GM23248 (cell line): Measurements from ENCODE around the gene CENPA. TPM values are rescaled to one million over a fixed set of nuclear protein-coding genes. Genes with fewer than 3 reads are reported as not detected.

ENCODE experiments used
- DNase-seq: peaks from one replicate; pipeline ENCODE4 v3.0.0-alpha.2; 2015
- H2AFZ ChIP-seq: fragments of 200-600 bp; sonication (generic); 2 replicates; pipeline ENCODE4 v1.6.1; 2016; ENCODE audit warnings: antibody characterized with exemption
- H3F3A ChIP-seq: fragments of 200-600 bp; sonication (generic); 2 replicates; pipeline ENCODE4 v1.6.1; 2016; ENCODE audit warnings: mild to moderate bottlenecking, antibody characterized with exemption, mixed run types; ENCODE audit not compliant: insufficient read depth
- H3K27ac ChIP-seq: fragments of 200-600 bp; sonication (generic); 2 replicates; pipeline ENCODE4 v1.5.1; 2016; ENCODE audit warnings: mild to moderate bottlenecking
- H3K27me3 ChIP-seq: fragments of 200-600 bp; sonication (generic); replicated peaks from 2 replicates; pipeline ENCODE4 v1.6.1; 2016; ENCODE audit warnings: mild to moderate bottlenecking; ENCODE audit not compliant: insufficient read depth
- H3K36me3 ChIP-seq: fragments of 200-600 bp; sonication (generic); 2 replicates; pipeline ENCODE4 v1.6.1; 2016; ENCODE audit warnings: low read depth, mild to moderate bottlenecking
- H3K4me1 ChIP-seq: fragments of 200-600 bp; sonication (generic); 2 replicates; pipeline ENCODE4 v1.6.1; 2016; ENCODE audit warnings: mild to moderate bottlenecking; ENCODE audit not compliant: insufficient read depth
- H3K4me2 ChIP-seq: fragments of 200-600 bp; sonication (generic); one replicate; pipeline ENCODE4 v1.6.1; 2016; ENCODE audit warnings: mild to moderate bottlenecking; ENCODE audit not compliant: unreplicated experiment
- H3K4me3 ChIP-seq: fragments of 200-600 bp; sonication (generic); 2 replicates; pipeline ENCODE4 v1.5.1; 2016; ENCODE audit warnings: mild to moderate bottlenecking
- H3K79me2 ChIP-seq: fragments of 200-600 bp; sonication (generic); 2 replicates; pipeline ENCODE4 v1.6.1; 2016; ENCODE audit warnings: mild to moderate bottlenecking; ENCODE audit not compliant: insufficient read depth
- H3K9ac ChIP-seq: fragments of 200-600 bp; sonication (generic); 2 replicates; pipeline ENCODE4 v1.6.1; 2016; ENCODE audit warnings: mild to moderate bottlenecking
- H3K9me2 ChIP-seq: fragments of 200-600 bp; sonication (generic); 2 replicates; pipeline ENCODE4 v1.6.1; 2016; ENCODE audit warnings: mixed run types, mild to moderate bottlenecking, moderate library complexity; ENCODE audit not compliant: insufficient read depth
- H3K9me3 ChIP-seq: fragments of 200-600 bp; sonication (generic); one replicate; pipeline ENCODE4 v1.6.1; 2017; ENCODE audit warnings: low read depth
- H4K20me1 ChIP-seq: fragments of 200-600 bp; sonication (generic); 2 replicates; pipeline ENCODE4 v1.6.0; 2016; ENCODE audit not compliant: insufficient read depth
- EZH2 ChIP-seq: fragments of 200-600 bp; sonication (generic); IDR thresholded peaks from 2 replicates; pipeline ENCODE4 v1.6.1; 2018; ENCODE audit warnings: antibody characterized with exemption, mild to moderate bottlenecking; ENCODE audit not compliant: insufficient read depth, poor library complexity, severe bottlenecking
- EZH2phosphoT487 ChIP-seq: fragments of 200-600 bp; sonication (generic); IDR thresholded peaks from 2 replicates; pipeline ENCODE4 v1.6.1; 2018; ENCODE audit warnings: antibody characterized with exemption, moderate library complexity, mild to moderate bottlenecking, low read depth; ENCODE audit not compliant: insufficient read depth
- WGBS, 2 experiments: methylation state at CpG; one replicate each; pipeline ENCODE4 v1.1.6; 2015 to 2017; ENCODE audit warnings: low lambda C conversion rate in 2 of 2, low coverage in 1 of 2; ENCODE audit errors: missing lambda C conversion rate in 2 of 2; 5-methylcytosine and 5-hydroxymethylcytosine counted together
- in situ Hi-C: fragments of 300-500 bp; cut with MboI; formaldehyde crosslinking; loops from 2 replicates; pipeline ENCODE4 v1.15.0; 2020
- polyA plus RNA-seq: library from polyadenylated mRNA; unstranded; fragments of >200 nt; fragmentation: Nextera tagmentation; extraction: Ambion mirVana; gene quantifications from 2 replicates; pipeline ENCODE4 v1.2.1, GENCODE V29; 2016
- total RNA-seq: library from RNA; depleted of rRNA; stranded (reverse); fragments of >200 nt; shearing (Covaris generic); gene quantifications from 2 replicates; pipeline ENCODE4 v1.2.3, GENCODE V29; 2014

The CENPA gene
- total and polyA plus RNA-seq, 2 experiments from 2014 or later = 8.1 to 12.1 TPM

DNA sequence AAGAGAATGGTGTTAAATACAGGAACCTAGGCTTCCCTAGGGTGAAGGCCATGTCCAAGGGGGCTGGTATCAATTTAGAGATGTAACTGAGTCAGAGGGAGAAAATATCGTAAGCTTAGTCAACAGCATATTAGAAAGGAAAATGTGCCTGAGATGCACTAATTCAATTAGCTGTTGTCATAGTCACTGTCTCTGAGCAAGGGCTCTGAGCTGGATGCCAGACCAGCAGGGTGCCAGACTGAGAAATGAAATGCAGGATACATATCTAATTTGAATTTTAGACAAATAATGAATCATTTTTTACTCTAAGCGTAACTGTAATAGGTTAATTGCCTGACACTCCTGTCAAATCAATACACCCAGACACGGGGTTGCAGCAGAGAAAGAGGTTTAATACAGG, 33.2 kb upstream of the CENPA start:
- Histone ChIP-seq H3K4me3 (no peak overlapping the region), H3K9ac (no peak overlapping the region), H3K27me3 (no peaks in the 10 kb centered on the region), H3K79me2 (no peaks in the 10 kb centered on the region), H3F3A (peaks cover 7% of the 10 kb centered on the region), H4K20me1 (no peaks in the 10 kb centered on the region), H3K36me3 (no peaks in the 10 kb centered on the region), H2AFZ (no peak overlapping the region), H3K4me2 (no peak overlapping the region), H3K27ac (no peak overlapping the region), H3K9me2 (no peaks in the 10 kb centered on the region), H3K9me3 (no peaks in the 10 kb centered on the region), H3K4me1 (peaks cover 20% of the 10 kb centered on the region)
- in situ Hi-C loops = no loop called here
- peak; percentile 77 for DNase-seq
- no peak for TF ChIP-seq EZH2phosphoT487
- TF ChIP-seq EZH2 = no peak
- 11 to 13% methylated on average over 3 of the region's 3 CpGs for WGBS, 2 experiments

DNA sequence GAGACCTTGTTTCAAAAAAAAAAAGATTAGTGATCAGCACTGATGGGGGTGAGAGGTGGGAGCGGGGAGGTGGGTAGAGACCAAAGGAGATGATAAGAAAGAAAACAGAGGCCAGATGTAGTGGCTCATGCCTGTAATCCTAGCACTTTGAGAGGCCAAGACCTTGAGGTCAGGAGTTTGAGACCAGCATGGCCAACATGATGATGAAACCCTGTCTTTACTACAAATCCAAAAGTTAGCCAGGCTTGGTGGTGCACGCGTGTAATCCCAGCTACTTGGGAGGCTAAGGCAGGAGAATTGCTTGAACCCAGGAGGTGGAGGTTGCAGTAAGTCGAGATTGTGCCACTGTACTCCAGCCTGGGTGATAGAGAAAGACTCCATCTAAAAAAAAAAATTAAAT, 31.3 kb upstream of the CENPA start:
- Histone ChIP-seq H3K4me2 (no peak overlapping the region), H3K36me3 (no peaks in the 10 kb centered on the region), H4K20me1 (no peaks in the 10 kb centered on the region), H3K9me2 (no peaks in the 10 kb centered on the region), H3K4me1 (peaks cover 30% of the 10 kb centered on the region), H3K27ac (no peak overlapping the region), H3K9ac (no peak overlapping the region), H3K27me3 (no peaks in the 10 kb centered on the region), H3K79me2 (no peaks in the 10 kb centered on the region), H2AFZ (no peak overlapping the region), H3K4me3 (no peak overlapping the region), H3K9me3 (no peaks in the 10 kb centered on the region), H3F3A (peaks cover 7% of the 10 kb centered on the region)
- WGBS, 2 experiments = 76 to 85% methylated on average over 4 of the region's 4 CpGs
- no peak for DNase-seq
- in situ Hi-C loops = no loop called here
- TF ChIP-seq EZH2phosphoT487 = no peak
- TF ChIP-seq EZH2 = no peak

DNA sequence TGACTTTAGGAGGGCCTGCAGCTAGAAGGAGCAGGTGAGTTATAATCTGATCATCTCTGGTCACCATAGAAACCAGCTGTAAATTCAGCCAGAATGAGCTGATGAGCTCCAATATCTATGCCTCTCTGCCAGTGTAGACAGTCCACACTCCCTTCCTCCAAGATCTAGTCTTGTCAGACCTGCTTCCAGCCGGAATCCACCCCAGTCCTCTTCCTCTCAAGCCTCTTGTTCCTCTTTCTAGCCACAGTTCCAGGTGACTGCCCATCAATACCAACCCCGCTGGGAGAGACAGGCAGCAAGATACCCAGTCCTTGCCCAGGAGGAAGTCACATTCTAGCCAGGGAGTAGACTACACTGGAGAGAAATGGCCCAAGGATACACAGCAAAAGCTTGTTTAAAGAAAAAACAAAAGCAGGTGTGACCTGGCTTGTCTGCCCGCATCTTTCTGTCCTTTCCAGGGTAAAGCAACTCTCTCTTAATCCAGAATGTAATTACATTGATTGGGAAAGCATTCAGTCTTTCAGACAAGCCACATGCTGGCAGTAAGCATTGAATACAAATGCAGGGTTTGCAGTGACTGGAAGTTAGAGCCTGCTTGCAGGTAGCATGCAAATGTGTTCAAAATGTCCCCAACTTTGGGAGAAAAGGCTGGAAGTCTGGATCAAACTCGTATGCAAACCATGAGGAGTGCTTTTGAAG, 30.7 kb upstream of the CENPA start:
- no peak overlapping the region for H2AFZ ChIP-seq
- WGBS, 2 experiments = 89% methylated on average over 4 of the region's 4 CpGs
- no peak overlapping the region for H3K27ac ChIP-seq
- H3K36me3 ChIP-seq = no peaks in the 10 kb centered on the region
- H3K9me3 ChIP-seq = no peaks in the 10 kb centered on the region
- no peaks in the 10 kb centered on the region for H3K79me2 ChIP-seq
- no peak for DNase-seq
- H3K4me1 ChIP-seq = peaks cover 30% of the 10 kb centered on the region
- TF ChIP-seq EZH2phosphoT487 (no peak), EZH2 (no peak)
- in situ Hi-C loops = no loop called here
- H3K9ac ChIP-seq = no peak overlapping the region
- peaks cover 7% of the 10 kb centered on the region for H3F3A ChIP-seq
- no peaks in the 10 kb centered on the region for H3K27me3 ChIP-seq
- H4K20me1 ChIP-seq = no peaks in the 10 kb centered on the region
- H3K4me2 ChIP-seq = no peak overlapping the region
- H3K4me3 ChIP-seq = no peak overlapping the region
- no peaks in the 10 kb centered on the region for H3K9me2 ChIP-seq

DNA sequence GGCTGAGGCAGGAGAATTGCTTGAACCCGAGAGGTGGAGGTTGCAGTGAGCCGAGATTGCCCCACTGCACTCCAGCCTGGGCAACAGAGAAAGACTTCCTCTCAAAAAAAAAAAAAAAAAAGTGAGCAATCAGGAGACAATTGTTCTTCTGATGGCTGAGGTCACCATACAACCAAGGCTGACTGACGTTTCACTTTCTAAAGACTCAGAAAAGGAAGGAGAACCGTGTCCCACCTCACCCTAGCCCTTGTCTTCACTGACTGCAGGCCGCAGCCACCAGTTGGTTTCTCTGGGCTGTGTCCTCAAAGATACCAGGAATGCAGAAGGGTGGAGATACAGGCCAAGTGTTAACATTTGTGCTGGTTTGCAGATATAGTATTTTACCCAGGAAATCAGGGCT, 29.5 kb upstream of the CENPA start:
- H3K9ac ChIP-seq = no peak overlapping the region
- peaks cover 30% of the 10 kb centered on the region for H3K4me1 ChIP-seq
- in situ Hi-C loops = no loop called here
- 96 to 100% methylated on average over 5 of the region's 5 CpGs for WGBS, 2 experiments
- no peak overlapping the region for H2AFZ ChIP-seq
- H3K4me3 ChIP-seq = no peak overlapping the region
- H3F3A ChIP-seq = peaks cover 7% of the 10 kb centered on the region
- no peaks in the 10 kb centered on the region for H4K20me1 ChIP-seq
- TF ChIP-seq EZH2phosphoT487 = no peak
- no peak for TF ChIP-seq EZH2
- no peaks in the 10 kb centered on the region for H3K79me2 ChIP-seq
- no peaks in the 10 kb centered on the region for H3K9me3 ChIP-seq
- no peak overlapping the region for H3K27ac ChIP-seq
- H3K9me2 ChIP-seq = no peaks in the 10 kb centered on the region
- H3K36me3 ChIP-seq = no peaks in the 10 kb centered on the region
- no peak for DNase-seq
- no peak overlapping the region for H3K4me2 ChIP-seq
- no peaks in the 10 kb centered on the region for H3K27me3 ChIP-seq
